C4-2B (cell line): ENCODE results near the gene MYO1D.

Source experiments
- H3K27ac ChIP-seq: fragments of 450-650 bp; 2 replicates; pipeline ENCODE4 v1.5.1; 2017
- ZFX ChIP-seq: fragments of 450-650 bp; IDR thresholded peaks from 2 replicates; pipeline ENCODE4 v1.6.1; 2017
- TF ChIP-seq, protein P1 (sequence below): fragments of 450-650 bp; conservative IDR thresholded peaks from 2 replicates; pipeline ENCODE4 v1.5.1; 2017; ENCODE audit warnings: mild to moderate bottlenecking

The MYO1D gene

GRCh38 chr17:32713081-32713480, 163.8 kb downstream of the MYO1D start:
- H3K27ac ChIP-seq = no peak overlapping the region
- TF ChIP-seq ZFX = no peak
- TF ChIP-seq, protein P1, sequence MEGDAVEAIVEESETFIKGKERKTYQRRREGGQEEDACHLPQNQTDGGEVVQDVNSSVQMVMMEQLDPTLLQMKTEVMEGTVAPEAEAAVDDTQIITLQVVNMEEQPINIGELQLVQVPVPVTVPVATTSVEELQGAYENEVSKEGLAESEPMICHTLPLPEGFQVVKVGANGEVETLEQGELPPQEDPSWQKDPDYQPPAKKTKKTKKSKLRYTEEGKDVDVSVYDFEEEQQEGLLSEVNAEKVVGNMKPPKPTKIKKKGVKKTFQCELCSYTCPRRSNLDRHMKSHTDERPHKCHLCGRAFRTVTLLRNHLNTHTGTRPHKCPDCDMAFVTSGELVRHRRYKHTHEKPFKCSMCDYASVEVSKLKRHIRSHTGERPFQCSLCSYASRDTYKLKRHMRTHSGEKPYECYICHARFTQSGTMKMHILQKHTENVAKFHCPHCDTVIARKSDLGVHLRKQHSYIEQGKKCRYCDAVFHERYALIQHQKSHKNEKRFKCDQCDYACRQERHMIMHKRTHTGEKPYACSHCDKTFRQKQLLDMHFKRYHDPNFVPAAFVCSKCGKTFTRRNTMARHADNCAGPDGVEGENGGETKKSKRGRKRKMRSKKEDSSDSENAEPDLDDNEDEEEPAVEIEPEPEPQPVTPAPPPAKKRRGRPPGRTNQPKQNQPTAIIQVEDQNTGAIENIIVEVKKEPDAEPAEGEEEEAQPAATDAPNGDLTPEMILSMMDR = no peak

DNA sequence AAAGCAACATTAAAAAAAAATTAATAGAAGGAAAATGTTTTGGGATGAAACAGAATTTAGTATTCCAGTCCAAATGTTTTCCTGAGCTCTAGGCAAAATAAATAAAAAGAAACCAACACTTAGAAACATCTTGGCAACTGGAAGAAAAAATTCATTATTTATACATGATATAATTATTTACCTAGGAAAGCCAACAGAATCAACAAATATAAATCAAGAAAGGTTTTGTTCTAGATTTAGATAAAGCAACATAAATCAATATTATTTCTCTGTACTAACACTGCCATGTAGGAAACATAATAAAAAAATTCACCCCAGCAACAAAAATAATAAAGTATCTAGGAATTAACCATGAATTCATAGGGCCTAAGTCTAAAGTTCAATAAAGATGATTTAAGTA, 167.4 kb downstream of the MYO1D start:
- TF ChIP-seq, protein P1 = no peak
- TF ChIP-seq ZFX = no peak
- no peak overlapping the region for H3K27ac ChIP-seq

DNA sequence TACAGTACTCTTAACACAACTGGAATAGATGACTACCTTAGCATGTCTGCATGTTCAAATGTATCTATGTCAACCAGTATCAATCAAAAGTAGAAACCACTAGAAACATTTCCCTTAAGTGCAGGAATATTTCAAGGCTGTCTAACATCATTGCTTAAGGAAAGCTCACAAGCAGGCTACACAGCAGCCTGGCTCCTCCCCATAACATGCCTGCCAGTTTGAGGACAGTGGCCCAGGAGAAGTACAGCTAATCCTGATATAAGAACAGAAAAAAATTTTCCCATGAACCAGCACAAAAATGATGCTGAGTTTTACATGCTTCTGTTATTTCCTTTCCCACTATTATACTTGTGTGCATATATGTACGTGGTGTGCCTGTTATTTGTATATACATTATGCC, 175.1 kb downstream of the MYO1D start:
- H3K27ac ChIP-seq = no peak overlapping the region
- TF ChIP-seq ZFX = no peak
- TF ChIP-seq, protein P1 = no peak

DNA sequence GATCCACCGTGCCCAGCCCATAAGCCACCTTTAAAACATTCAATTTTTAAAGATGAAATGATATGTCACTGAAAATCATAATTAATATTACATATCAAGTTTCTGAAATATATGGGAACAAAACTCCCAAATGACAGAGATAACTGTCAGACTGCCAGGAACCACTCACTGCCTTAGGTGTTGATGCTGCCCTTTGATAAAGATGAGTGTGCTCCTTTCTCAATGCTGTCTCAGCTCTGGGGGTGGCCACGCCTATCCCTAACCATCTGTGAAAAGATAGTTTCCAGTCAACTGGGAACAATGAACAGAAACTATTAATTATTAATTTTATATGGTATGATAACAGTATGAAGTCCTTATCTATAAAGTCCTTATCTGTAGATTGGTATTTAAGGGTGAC, 177.7 kb downstream of the MYO1D start:
- no peak overlapping the region for H3K27ac ChIP-seq
- TF ChIP-seq, protein P1 = no peak
- no peak for TF ChIP-seq ZFX

GRCh38 chr17:32697728-32698625, 178.9 kb downstream of the MYO1D start:
- TF ChIP-seq, protein P1 = no peak
- no peak for TF ChIP-seq ZFX
- H3K27ac ChIP-seq = no peak overlapping the region

DNA sequence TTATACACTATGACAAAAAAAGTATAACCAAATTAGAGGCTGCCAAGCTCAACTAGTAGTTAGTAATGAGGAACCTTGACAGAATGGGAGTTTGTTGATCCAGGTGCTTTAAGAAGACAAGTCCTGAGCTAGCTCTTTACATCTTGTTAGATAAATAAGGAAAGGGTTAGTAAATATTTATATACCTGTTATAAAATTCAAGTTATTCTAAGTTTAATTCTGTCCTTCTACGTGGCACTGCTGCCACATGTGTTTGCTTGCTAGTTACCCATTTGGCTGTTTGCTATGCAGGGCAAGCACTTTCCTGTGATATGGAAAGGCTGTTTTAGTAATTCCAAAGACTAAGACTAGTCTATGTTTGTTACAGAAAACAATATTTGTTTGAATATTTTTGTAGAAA, 180.5 kb downstream of the MYO1D start:
- TF ChIP-seq ZFX = no peak
- TF ChIP-seq, protein P1 = no peak
- H3K27ac ChIP-seq = no peak overlapping the region

DNA sequence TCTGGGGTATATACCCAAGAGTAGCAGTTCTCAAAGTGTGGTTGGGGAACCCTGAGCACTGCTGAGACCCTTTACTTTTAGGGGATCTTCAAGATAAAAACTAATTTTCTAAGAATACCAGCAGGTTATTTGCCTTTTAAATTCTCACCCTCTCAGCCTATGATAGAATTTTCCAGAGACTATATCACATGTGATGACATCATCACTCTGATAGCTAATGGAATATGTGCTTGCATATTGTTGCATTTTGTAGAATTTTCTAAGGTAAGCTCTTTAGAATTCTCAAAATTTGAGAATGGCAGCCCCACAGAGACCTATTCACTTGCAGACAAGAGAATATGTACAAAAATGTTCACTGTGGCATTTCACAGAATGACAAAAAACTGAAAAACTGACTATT, 181.1 kb downstream of the MYO1D start:
- no peak overlapping the region for H3K27ac ChIP-seq
- TF ChIP-seq, protein P1 = no peak
- no peak for TF ChIP-seq ZFX
